ENCODE measurements around the gene NUAK1.

DNA sequence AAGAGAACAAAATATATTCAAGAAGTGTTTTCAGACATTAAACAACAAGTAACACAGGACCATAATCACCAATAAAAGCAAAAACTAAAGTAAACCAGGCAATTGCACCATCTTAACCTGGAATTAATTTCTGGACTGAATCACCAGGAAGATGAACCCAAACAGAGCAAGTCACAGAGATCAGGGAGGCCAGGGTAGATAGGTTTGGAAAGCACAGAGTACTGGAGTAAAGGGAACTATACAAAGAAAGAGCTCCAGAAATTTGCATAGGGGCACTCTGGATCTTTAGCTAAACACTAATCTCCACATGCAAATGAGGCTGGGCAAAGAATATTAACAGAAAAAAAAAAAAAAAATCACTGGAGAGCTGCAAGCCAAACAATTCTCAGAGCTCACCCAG, 84.7 kb downstream of the NUAK1 start:
- TF ChIP-seq, protein P1, sequence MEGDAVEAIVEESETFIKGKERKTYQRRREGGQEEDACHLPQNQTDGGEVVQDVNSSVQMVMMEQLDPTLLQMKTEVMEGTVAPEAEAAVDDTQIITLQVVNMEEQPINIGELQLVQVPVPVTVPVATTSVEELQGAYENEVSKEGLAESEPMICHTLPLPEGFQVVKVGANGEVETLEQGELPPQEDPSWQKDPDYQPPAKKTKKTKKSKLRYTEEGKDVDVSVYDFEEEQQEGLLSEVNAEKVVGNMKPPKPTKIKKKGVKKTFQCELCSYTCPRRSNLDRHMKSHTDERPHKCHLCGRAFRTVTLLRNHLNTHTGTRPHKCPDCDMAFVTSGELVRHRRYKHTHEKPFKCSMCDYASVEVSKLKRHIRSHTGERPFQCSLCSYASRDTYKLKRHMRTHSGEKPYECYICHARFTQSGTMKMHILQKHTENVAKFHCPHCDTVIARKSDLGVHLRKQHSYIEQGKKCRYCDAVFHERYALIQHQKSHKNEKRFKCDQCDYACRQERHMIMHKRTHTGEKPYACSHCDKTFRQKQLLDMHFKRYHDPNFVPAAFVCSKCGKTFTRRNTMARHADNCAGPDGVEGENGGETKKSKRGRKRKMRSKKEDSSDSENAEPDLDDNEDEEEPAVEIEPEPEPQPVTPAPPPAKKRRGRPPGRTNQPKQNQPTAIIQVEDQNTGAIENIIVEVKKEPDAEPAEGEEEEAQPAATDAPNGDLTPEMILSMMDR (IDR thresholded peaks at IDR 0.05), result no peak
- TF ChIP-seq POLR2A (IDR thresholded peaks at IDR 0.05), result no peak
